ENCODE results near the gene UBQLN4.

DNA sequence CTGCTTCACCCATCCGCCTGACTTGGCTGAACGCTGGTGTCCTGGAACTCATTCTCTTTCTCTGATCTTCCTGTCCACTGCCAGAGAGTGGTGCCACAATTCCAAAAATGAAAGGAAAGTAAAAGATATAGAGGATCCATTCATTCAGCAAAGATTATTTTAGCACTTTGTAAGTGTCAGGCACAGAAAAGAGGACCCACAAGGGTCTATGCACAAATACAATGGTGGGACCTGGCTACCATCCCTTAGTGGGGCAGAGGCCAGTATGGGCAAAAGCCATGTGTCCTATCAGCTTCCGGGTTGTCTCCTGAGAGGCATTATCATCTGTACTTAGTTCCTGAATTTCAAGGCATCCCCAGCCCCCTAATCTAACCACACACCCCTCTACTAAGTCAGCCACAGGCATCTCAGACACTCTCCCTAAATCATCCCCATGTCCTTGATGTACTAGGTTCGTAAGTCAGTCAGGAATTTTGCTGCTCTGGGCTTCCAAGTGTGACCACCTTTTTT lies 51.9 kb downstream of the UBQLN4 start:
- TF ChIP-seq, protein P1, sequence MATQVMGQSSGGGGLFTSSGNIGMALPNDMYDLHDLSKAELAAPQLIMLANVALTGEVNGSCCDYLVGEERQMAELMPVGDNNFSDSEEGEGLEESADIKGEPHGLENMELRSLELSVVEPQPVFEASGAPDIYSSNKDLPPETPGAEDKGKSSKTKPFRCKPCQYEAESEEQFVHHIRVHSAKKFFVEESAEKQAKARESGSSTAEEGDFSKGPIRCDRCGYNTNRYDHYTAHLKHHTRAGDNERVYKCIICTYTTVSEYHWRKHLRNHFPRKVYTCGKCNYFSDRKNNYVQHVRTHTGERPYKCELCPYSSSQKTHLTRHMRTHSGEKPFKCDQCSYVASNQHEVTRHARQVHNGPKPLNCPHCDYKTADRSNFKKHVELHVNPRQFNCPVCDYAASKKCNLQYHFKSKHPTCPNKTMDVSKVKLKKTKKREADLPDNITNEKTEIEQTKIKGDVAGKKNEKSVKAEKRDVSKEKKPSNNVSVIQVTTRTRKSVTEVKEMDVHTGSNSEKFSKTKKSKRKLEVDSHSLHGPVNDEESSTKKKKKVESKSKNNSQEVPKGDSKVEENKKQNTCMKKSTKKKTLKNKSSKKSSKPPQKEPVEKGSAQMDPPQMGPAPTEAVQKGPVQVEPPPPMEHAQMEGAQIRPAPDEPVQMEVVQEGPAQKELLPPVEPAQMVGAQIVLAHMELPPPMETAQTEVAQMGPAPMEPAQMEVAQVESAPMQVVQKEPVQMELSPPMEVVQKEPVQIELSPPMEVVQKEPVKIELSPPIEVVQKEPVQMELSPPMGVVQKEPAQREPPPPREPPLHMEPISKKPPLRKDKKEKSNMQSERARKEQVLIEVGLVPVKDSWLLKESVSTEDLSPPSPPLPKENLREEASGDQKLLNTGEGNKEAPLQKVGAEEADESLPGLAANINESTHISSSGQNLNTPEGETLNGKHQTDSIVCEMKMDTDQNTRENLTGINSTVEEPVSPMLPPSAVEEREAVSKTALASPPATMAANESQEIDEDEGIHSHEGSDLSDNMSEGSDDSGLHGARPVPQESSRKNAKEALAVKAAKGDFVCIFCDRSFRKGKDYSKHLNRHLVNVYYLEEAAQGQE (IDR thresholded peaks at IDR 0.05; ENCODE audit: borderline replicate concordance) = no peak
- TF ChIP-seq, protein P2, sequence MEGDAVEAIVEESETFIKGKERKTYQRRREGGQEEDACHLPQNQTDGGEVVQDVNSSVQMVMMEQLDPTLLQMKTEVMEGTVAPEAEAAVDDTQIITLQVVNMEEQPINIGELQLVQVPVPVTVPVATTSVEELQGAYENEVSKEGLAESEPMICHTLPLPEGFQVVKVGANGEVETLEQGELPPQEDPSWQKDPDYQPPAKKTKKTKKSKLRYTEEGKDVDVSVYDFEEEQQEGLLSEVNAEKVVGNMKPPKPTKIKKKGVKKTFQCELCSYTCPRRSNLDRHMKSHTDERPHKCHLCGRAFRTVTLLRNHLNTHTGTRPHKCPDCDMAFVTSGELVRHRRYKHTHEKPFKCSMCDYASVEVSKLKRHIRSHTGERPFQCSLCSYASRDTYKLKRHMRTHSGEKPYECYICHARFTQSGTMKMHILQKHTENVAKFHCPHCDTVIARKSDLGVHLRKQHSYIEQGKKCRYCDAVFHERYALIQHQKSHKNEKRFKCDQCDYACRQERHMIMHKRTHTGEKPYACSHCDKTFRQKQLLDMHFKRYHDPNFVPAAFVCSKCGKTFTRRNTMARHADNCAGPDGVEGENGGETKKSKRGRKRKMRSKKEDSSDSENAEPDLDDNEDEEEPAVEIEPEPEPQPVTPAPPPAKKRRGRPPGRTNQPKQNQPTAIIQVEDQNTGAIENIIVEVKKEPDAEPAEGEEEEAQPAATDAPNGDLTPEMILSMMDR (IDR thresholded peaks at IDR 0.05; ENCODE audit: poor library complexity, severe bottlenecking) = no peak
- TF ChIP-seq EP300 (conservative IDR thresholded peaks at IDR 0.05; ENCODE audit: poor library complexity, severe bottlenecking) (no peak), MXI1 (conservative IDR thresholded peaks at IDR 0.05; ENCODE audit: poor library complexity, severe bottlenecking) (no peak), POLR2AphosphoS5 (IDR thresholded peaks at IDR 0.05) (no peak), TAF1 (IDR thresholded peaks at IDR 0.05; ENCODE audit: low read depth) (no peak), EZH2 (IDR thresholded peaks at IDR 0.05; ENCODE audit: borderline replicate concordance, insufficient read depth, low read length, poor library complexity, severe bottlenecking) (no peak), SMC3 (conservative IDR thresholded peaks at IDR 0.05; ENCODE audit: poor library complexity) (no peak)

Data from neural cell (in vitro differentiated cells).